DOHH2 (cell line): ENCODE measurements around the gene LINGO3.

Source experiments
- H3F3A ChIP-seq: fragments of 200-600 bp; sonication (generic), shearing (Covaris generic); 2 replicates; pipeline ENCODE4 v1.6.0; 2016; ENCODE audit warnings: antibody characterized with exemption, mild to moderate bottlenecking; ENCODE audit not compliant: control insufficient read depth, insufficient read depth
- H3K27ac ChIP-seq: fragments of 200-600 bp; sonication (generic); 2 replicates; pipeline ENCODE4 v1.5.1; 2014; ENCODE audit warnings: low read depth, mild to moderate bottlenecking, low read length, moderate library complexity
- H3K27me3 ChIP-seq: fragments of 200-600 bp; sonication (generic); 2 replicates; pipeline ENCODE4 v1.6.1; 2014; ENCODE audit warnings: mild to moderate bottlenecking, low read length, mixed read lengths; ENCODE audit not compliant: control insufficient read depth
- H3K36me3 ChIP-seq: fragments of 200-600 bp; sonication (generic); 2 replicates; pipeline ENCODE4 v1.6.1; 2014; ENCODE audit warnings: mild to moderate bottlenecking, low read length, moderate library complexity, mixed read lengths; ENCODE audit not compliant: control insufficient read depth
- H3K4me1 ChIP-seq: fragments of 200-600 bp; sonication (generic); 2 replicates; pipeline ENCODE4 v1.6.1; 2014; ENCODE audit warnings: mild to moderate bottlenecking, low read length, mixed read lengths; ENCODE audit not compliant: control insufficient read depth
- H3K4me2 ChIP-seq: fragments of 200-600 bp; sonication (generic); 2 replicates; pipeline ENCODE4 v1.6.0; 2014; ENCODE audit warnings: mild to moderate bottlenecking, low read length, moderate library complexity
- H3K4me3 ChIP-seq: fragments of 200-600 bp; sonication (generic); 2 replicates; pipeline ENCODE4 v1.5.1; 2014; ENCODE audit warnings: mild to moderate bottlenecking, low read length, mixed read lengths
- H3K79me2 ChIP-seq: fragments of 200-600 bp; sonication (generic); 2 replicates; pipeline ENCODE4 v1.6.1; 2014; ENCODE audit warnings: mild to moderate bottlenecking, low read length, mixed read lengths; ENCODE audit not compliant: control insufficient read depth
- H3K9me2 ChIP-seq: fragments of 200-600 bp; sonication (generic); replicated peaks from 2 replicates; pipeline ENCODE4 v1.6.1; 2014; ENCODE audit warnings: mild to moderate bottlenecking, low read length, mixed read lengths; ENCODE audit not compliant: control insufficient read depth
- H3K9me3 ChIP-seq: fragments of 200-600 bp; sonication (generic); 2 replicates; pipeline ENCODE4 v1.6.1; 2014; ENCODE audit warnings: antibody characterized with exemption, low read length, mixed read lengths; ENCODE audit not compliant: control insufficient read depth, insufficient read depth
- H4K20me1 ChIP-seq: fragments of 200-600 bp; sonication (generic); 2 replicates; pipeline ENCODE4 v1.6.0; 2014; ENCODE audit warnings: low read depth, mild to moderate bottlenecking, antibody characterized with exemption, low read length, moderate library complexity; ENCODE audit not compliant: control insufficient read depth, insufficient read depth
- EZH2phosphoT487 ChIP-seq: fragments of 200-600 bp; sonication (generic); IDR thresholded peaks from 2 replicates; pipeline ENCODE4 v1.6.1; 2017; ENCODE audit warnings: borderline replicate concordance, mild to moderate bottlenecking, antibody characterized with exemption, low read length, moderate library complexity, mixed read lengths
- TF ChIP-seq, protein P1 (sequence below): fragments of 200-600 bp; sonication (generic); IDR thresholded peaks from one replicate; pipeline ENCODE4 v1.5.1; 2014; ENCODE audit warnings: antibody characterized with exemption, mild to moderate bottlenecking, low read depth, low read length; ENCODE audit not compliant: poor library complexity, severe bottlenecking

Gene LINGO3

DNA sequence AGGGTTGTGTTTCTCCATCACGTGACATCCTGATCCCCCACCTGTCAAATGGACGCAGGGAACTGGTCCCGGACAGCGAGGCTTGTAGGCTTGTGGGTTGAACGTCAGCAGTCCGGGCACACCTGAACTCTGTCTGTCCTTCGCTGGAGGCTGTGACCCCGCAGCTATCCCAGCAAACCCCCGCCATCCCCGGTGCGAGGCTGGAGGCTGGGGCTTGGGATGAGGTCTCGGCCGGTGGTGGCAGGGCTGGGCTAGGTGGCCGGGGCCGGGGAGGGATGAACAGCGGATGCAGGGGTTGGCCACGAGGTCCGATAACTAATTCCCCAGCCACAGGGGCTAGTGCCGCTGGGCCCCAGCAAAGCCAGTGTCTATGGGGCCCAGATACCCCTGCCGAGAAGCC, 11.6 kb upstream of the LINGO3 start:
- Histone ChIP-seq H3F3A (0 out of 2 replicates have a peak, but pooled peaks cover 3% of the 10 kb centered on the region), H3K4me1 (peaks cover 45% of the 10 kb centered on the region), H3K79me2 (peaks cover 7% of the 10 kb centered on the region), H3K9me2 (no peaks in the 10 kb centered on the region), H3K27me3 (no peaks in the 10 kb centered on the region), H3K4me3 (no peak overlapping the region), H3K36me3 (peaks cover 29% of the 10 kb centered on the region), H3K27ac (no peak overlapping the region), H3K4me2 (peak overlapping the region; percentile 52; the same call in 1 of the 2 replicates), H4K20me1 (no peaks in the 10 kb centered on the region), H3K9me3 (peaks cover 12% of the 10 kb centered on the region)
- TF ChIP-seq EZH2phosphoT487: no peak
- TF ChIP-seq, protein P1, sequence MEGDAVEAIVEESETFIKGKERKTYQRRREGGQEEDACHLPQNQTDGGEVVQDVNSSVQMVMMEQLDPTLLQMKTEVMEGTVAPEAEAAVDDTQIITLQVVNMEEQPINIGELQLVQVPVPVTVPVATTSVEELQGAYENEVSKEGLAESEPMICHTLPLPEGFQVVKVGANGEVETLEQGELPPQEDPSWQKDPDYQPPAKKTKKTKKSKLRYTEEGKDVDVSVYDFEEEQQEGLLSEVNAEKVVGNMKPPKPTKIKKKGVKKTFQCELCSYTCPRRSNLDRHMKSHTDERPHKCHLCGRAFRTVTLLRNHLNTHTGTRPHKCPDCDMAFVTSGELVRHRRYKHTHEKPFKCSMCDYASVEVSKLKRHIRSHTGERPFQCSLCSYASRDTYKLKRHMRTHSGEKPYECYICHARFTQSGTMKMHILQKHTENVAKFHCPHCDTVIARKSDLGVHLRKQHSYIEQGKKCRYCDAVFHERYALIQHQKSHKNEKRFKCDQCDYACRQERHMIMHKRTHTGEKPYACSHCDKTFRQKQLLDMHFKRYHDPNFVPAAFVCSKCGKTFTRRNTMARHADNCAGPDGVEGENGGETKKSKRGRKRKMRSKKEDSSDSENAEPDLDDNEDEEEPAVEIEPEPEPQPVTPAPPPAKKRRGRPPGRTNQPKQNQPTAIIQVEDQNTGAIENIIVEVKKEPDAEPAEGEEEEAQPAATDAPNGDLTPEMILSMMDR: no peak

DNA sequence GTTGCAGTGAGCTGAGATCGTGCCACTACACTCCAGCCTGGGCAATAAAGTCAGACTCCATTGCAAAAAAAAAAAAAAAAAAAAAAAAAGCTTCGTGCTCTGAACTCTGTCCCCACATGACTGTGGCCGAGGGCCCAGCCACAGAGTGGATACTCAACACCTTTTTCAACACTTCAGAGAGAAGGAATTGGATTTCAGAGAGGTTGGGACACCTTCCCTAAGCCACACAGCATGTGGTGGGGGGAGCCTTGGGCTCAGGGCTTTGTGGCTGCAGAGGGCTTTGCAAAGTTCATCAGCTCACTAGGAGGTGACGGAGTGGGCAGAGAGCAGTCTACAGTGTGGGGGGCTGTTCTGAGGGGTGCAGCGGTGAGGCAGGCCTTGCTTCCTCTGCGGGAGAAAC, 11.0 kb upstream of the LINGO3 start:
- 0 out of 2 replicates have a peak, but pooled peaks cover 3% of the 10 kb centered on the region for H3F3A ChIP-seq
- H3K9me2 ChIP-seq: no peaks in the 10 kb centered on the region
- H3K4me3 ChIP-seq: peak overlapping the region; percentile 32; the same call in 1 of the 2 replicates
- TF ChIP-seq, protein P1: no peak
- no peak for TF ChIP-seq EZH2phosphoT487
- H3K9me3 ChIP-seq: peaks cover 16% of the 10 kb centered on the region
- H3K4me2 ChIP-seq: peak overlapping the region; percentile 52
- peak overlapping the region; percentile 38 for H3K27ac ChIP-seq
- H3K79me2 ChIP-seq: peaks cover under 1% of the 10 kb centered on the region
- H3K4me1 ChIP-seq: peaks cover 39% of the 10 kb centered on the region
- peaks cover 23% of the 10 kb centered on the region for H3K36me3 ChIP-seq
- H4K20me1 ChIP-seq: no peaks in the 10 kb centered on the region
- no peaks in the 10 kb centered on the region for H3K27me3 ChIP-seq

DNA sequence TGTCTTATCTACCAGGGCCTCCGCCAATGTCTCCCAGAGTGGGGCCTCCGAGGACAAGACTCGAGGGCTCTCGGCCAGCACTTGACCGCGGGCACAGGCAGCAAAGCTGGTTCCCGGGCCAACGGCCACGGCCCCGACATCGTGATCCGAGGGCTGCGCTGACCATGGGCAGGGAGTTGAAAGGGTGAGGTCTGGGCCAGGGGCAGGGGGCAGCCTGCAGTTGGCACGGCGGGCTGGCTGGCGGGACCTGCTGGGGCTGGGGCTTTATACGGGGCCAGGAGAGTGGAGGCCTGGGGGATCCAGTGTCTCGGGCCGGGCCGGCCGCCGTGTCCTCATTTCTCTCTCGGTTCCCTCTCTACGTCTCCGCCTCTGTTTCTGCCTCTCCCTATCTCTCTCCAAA, 9.8 kb upstream of the LINGO3 start:
- Histone ChIP-seq H3K4me3 (no peak overlapping the region), H3F3A (0 out of 2 replicates have a peak, but pooled peaks cover 3% of the 10 kb centered on the region), H3K36me3 (peaks cover 13% of the 10 kb centered on the region), H3K27ac (no peak overlapping the region; the same call in 1 of the 2 replicates), H3K9me2 (no peaks in the 10 kb centered on the region), H3K79me2 (no peaks in the 10 kb centered on the region), H3K27me3 (peaks cover 7% of the 10 kb centered on the region), H3K4me1 (peaks cover 40% of the 10 kb centered on the region), H4K20me1 (no peaks in the 10 kb centered on the region), H3K4me2 (no peak overlapping the region), H3K9me3 (peaks cover 19% of the 10 kb centered on the region)
- no peak for TF ChIP-seq EZH2phosphoT487
- TF ChIP-seq, protein P1: no peak

DNA sequence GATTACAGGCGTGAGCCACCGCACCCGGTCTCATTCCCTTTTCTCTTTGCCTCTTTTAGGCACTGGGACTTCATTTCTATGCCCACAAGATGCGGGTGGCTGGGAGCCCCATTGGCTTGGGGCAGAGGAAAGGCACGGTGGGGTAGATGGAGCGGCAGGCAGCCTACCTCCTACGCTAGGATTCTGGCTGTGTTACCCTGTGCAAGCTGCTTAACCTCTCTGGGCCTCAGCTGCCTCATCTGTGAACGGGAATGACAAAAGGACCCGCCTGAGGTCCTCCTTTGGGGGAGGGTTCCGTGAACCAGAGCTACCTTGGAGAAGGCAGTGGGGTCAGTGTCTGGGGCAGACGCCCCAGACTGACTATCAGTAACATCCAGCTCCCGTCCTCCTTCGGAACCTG, 9.3 kb upstream of the LINGO3 start:
- Histone ChIP-seq H3K9me2 (no peaks in the 10 kb centered on the region), H3F3A (0 out of 2 replicates have a peak, but pooled peaks cover 3% of the 10 kb centered on the region), H3K27me3 (peaks cover 11% of the 10 kb centered on the region), H3K27ac (no peak overlapping the region), H3K9me3 (peaks cover 19% of the 10 kb centered on the region), H3K36me3 (peaks cover 9% of the 10 kb centered on the region), H4K20me1 (no peaks in the 10 kb centered on the region), H3K4me3 (no peak overlapping the region), H3K4me1 (peaks cover 44% of the 10 kb centered on the region), H3K4me2 (no peak overlapping the region), H3K79me2 (no peaks in the 10 kb centered on the region)
- TF ChIP-seq, protein P1: no peak
- no peak for TF ChIP-seq EZH2phosphoT487
